GM19438 (cell line): ENCODE results near the gene IQGAP2.
"Not testable (repeated sequence)": the region's sequence is repeated elsewhere in the genome, so short reads cannot be mapped to it uniquely, and the experiment has no call there.

Experiments
- ATAC-seq: cut with Tn5 transposase; IDR thresholded peaks from one replicate; pipeline ENCODE4 v1.9.1; 2021; ENCODE audit warnings: low read depth; ENCODE audit not compliant: unreplicated experiment

Gene IQGAP2

GRCh38 chr5:76674330-76675066 is 271.4 kb downstream of the IQGAP2 start:
- ATAC-seq, result no peak

- ATAC-seq, result no peak
Observed at GRCh38 chr5:76675364-76675763, 272.3 kb downstream of the IQGAP2 start.

GRCh38 chr5:76677849-76678472 is 274.9 kb downstream of the IQGAP2 start:
- ATAC-seq, result no peak

DNA sequence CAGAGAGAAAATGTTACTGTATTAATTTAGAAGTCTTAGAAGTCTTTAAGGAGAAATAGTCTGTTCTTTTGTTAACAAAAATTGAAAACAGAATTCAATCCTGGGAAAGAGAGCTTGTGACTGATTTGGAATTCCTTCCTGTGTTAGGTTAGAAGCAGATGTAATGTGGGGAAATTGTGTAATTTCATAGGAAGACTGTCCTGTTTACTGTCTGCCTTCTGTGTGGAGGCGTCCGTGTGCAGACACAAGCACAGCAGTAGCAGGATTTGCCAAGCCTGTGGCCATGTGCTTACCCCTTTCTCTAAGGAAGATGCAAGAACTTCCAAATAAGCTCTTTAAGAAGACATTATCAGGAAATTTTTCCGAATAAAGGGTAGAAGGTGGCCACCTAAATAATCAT is 276.1 kb downstream of the IQGAP2 start:
- ATAC-seq, result no peak

DNA sequence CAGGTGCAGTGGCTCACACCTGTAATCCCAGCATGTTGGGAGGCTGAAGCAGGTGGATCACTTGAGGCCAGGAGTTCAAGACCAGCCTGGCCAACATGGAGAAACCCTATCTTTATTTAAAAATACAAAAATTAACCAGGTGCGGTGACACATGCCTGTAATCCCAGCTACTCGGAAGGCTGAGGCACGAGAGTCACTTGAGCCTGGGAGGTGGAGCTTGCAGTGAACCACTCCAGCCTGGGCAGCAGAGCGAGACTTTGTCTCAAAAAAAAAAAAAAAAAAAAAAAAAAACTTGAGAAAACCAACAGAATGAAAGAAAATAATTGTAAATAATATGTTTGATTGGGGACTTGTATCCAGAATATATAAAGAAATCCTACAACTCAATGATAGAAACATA is 277.7 kb downstream of the IQGAP2 start:
- not testable (repeated sequence) for ATAC-seq

GRCh38 chr5:76681287-76681686 is 278.2 kb downstream of the IQGAP2 start:
- ATAC-seq, result no peak

DNA sequence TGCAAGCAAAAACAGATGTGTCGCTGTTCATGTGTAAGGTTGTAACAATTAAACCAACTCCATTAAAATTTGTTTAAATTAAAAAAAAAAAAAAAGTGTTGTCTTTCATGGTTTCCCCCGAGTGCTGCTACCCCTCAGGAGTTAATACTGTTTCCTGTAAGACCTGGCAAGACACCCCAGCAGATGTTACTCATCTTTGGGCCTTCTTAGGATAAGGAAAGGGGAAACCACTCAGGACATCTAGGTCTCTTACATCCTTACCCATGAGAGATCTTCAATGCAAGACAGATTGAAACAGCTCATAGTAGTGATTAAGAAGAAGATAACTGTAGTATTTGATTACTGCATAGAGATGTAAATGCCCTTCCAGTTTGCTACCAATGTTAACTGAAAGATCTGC is 279.3 kb downstream of the IQGAP2 start:
- ATAC-seq, result no peak

DNA sequence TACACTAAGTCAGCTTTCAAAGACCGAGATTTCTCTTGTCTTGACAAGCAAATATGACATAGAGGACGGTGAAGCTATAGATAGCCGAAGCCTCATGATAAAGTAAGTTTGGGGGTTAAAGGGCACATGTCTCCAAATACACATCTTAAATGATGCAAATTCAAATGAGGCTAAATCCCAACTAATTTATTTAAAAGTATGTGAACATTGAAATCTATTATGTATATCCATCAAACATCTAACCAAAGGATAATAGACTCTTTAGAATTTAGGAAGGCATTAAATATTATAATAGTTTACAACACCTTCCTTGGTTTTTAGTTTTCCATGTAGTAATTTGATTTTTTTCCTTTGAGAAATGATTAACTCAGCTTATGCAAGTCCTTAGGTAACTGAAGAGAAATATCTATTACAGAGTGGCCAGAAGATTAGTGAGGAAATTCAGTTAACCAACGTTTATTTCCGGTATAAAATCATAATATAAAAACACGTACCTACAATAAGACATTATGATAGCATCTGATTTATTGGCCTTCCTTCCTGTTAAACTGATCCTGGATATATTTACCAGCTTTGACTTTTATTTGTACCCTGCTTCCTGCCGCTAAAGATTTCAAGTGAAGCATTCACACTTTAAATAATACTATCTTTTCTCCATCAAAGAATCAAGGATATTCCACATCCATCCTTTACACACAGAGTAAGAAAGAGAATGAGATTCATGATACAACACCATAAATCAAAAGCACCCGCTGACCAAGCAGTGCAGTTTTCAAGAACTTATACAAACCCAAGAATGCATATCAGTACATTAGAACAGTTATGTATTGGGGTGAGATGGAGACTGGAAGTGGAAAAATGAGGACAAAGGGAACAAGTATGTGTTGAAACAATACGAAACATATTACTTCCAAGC is 281.0 kb downstream of the IQGAP2 start:
- ATAC-seq, result no peak

DNA sequence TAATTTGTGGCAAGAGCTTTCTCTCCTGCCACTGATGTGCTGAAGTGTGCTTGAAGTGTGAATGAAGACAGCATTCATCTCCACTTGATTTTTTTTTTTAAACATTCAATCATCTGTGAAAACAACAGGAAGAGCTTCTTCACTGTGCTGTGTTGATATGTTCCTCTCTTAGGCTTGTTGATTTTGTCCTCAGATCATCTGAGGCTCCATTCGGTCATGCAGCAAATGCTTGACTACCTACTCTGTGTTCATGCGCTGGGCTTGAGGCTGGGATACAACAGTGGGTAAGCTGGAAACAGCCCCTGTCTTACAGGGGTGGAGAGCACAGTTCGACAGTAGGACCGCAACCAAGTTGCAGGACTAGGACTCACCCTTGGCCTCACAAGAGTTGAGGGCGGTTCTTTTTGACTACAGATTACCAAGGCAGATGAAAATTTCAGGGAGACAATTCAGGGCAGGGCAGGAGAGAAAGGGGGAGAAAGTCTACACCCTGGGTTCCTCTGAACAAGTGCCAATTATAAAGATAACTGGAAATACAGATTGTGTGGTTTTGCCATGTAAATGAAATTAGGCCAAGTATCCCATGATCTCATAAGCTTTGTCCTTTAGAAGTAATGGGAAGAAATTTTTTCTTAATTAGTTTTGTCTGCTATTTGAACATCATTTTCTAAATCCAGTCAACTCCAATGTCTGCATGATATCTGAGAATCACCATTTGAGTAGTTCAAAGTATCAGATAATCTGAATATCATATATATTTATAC is 281.9 kb downstream of the IQGAP2 start:
- ATAC-seq, result no peak

- no peak for ATAC-seq
Observed at GRCh38 chr5:76685704-76686103, 282.6 kb downstream of the IQGAP2 start.

DNA sequence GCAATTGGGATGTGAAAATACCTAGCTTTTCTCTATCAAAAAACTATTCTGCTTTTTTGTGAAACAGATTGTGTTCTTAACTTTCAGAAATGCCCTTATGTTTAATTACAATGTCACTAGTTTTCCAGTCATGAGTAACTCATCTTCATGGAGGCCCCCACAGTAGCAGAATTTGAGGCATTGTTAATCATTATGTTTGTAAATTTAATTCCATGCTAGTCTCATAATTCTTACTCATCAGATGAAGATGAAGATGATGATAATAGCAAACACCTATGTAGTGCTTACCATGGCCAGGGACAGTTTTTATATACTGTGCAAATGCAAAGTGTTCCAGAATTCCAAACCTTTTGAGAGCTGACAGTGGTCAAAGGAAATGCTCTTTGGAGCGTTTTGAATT is 285.1 kb downstream of the IQGAP2 start:
- ATAC-seq, result no peak

DNA sequence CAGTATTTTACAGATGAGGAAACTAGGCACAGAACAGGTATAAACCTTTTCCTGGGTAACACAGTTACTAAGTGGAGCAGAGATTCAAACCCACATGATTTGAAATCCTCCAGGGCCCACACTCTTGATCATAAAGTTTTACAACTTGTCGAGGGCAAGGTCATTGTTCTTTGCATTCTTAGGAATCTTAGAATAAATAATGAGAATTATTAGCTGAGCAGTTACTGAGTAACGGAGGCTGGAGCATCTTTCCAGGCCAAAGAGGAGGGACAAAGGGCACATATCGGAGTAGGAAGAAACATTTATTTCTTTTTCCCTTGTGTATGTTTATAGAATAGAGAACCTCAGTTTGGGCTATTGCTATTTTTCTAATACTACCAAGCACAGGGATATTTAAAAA is 285.8 kb downstream of the IQGAP2 start:
- ATAC-seq, result no peak

DNA sequence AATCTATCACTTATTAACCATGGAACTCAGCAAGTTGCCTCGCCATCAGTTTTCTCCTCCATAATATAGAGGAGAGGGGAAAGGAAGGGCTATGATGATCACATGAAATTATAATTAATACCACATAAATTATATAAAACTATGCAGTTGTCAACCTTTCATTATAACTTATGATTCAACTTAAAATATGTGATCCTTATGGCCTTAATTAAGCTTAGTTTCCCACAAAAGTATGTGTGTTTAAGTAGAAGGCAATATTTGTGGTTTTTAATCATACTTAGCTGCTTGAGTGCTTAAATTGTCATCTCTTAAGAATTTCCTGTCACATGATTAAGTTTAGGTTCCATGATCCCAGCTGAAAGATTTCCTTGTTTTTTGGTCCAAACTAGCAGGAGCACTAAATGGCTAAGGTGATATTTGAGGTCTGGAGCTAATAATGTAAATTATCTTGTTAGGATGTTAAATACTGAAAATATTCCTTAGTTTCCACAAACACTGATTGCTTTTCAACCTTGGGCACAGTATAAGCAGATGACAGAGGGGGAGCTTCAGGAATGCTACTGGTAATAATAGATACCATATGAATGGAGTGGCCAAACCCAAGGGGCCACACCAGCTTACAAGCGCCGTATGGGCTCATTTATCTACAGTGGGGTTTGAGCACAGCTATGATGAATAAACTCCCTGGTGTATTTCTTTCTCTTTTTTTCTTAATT is 286.4 kb downstream of the IQGAP2 start:
- ATAC-seq, result no peak

- no peak for ATAC-seq
Observed at GRCh38 chr5:76690037-76690679, 287.1 kb downstream of the IQGAP2 start.

DNA sequence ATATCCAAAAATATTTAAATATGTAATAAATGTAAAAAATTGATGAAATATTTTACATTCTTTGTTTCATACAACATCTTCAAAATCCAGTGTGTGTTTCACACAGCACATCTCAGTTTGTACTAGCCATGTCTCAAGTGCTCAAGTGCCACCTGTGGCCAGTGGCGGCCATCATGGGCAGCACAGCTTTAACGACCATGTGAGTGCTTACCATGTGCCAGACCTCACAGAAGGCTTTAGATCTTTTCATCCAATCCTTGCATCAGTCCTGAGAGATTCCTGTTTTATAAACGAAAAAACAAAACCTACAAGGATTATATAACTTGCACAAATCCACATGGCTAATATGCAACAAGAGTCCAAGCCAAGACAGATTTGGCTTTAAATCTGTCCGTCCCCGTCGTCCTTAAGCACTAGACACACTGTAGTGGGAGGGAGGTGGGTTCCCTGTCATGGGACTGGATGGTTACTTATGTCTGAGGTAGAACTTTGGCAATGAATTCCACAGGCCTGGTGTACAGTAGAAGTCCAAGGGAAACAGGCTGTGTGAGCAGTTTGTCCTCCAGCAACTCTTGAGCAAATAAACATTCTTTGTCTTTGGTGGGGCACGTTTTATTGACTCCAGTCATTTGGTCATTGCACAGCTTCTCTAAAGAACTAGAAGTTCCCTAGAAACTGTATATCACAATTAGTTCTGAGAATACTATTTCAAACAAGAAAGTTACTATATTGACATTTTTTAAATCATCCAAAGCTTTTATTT is 287.8 kb downstream of the IQGAP2 start:
- ATAC-seq, result no peak

DNA sequence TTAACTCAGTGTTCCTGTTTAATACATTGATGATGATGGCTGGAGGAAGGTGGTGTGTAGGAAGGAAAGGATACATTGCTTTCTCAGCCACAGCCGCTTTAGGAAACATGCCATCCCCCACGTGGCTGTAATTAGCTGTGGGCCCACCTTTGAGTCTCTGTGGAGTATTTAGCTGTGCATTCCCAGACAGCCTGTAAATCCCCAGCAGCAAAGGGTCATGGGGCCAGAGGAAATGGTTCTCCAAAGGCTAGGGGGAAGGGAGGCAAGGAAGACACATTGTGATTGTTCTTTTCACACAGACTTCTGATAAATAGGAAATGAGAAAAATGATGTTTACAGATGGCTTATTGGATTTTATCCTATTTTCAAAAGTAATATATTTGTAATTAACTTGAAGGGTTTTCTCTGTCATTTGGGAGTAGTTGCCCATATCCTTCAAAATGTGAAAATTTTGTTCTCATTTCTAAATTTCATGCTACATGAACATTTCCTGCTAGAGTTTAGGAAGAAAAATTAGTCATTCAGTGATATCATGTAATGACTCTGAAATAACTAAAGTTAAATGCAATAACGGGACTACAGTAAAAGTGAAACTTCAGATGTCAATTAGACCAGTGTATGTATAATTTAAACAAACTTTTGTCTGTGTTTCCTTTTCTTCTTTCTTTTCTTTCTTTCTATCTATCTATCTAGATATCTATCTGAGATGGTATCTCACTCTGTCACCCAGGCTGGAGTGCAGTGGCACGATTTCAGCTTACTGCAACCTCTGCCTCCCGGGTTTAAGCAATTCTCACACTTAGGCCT is 288.6 kb downstream of the IQGAP2 start:
- ATAC-seq, result no peak

DNA sequence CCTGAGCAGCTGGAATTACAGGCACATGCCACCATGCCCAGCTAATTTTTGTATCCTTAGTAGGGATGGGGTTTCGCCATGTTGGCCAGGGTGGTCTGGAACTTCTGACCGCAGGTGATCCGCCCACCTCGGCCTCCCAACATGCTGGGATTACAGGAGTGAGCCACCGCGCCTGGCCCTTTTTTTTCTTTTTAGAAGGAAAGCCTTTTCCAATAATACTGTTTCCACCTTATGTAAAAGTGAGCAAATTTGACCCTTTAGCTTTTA is 289.1 kb downstream of the IQGAP2 start:
- no peak for ATAC-seq

DNA sequence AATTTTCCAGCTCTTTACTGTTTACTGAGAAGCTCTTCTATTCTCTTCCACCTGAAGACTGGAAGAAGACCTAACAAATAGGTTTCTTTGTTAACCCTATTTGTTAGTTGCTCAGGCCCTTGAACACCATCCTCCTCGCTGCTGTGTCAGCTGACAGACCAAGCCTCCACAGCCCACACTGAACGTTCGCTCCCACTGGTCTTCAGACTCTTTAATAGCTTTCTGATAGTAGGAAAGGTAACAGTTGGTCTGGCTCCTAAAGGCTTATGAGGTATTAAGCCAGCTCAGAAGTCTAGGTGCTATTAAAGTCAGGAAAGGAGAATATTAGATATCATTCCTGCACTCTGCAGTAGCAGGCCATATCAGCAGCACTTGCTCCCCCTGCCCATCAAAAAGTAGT is 289.6 kb downstream of the IQGAP2 start:
- no peak for ATAC-seq
